BJ (cell line): Measurements from ENCODE around the gene OPCML. TPM values are rescaled to one million over a fixed set of nuclear protein-coding genes. Genes with fewer than 3 reads are reported as not detected.

Source experiments
- CTCF ChIA-PET: fragments of 350-600 bp; formaldehyde crosslinking; extraction: SDS; loops from one replicate; lab custom pipeline; 2021; ENCODE audit warnings: antibody characterized with exemption, inconsistent platforms; lab: Yijun Ruan, JAX
- POLR2A ChIA-PET: fragments of 300-600 bp; sonication (Branson Sonifier 250); formaldehyde crosslinking; extraction: SDS; loops from one replicate; lab custom pipeline; 2021; ENCODE audit warnings: antibody characterized with exemption; lab: Charles Lee
- DNase-seq: peaks from one replicate; pipeline ENCODE4 v3.0.0-alpha.2; 2011; ENCODE audit warnings: low read depth
- H3K27me3 ChIP-seq: 2 replicates; pipeline ENCODE4 v1.6.0; 2011; ENCODE audit warnings: low read length; ENCODE audit not compliant: control insufficient read depth, insufficient read depth
- H3K36me3 ChIP-seq: 2 replicates; pipeline ENCODE4 v1.5.1; 2011; ENCODE audit warnings: low read length; ENCODE audit not compliant: control insufficient read depth, insufficient read depth
- H3K4me3 ChIP-seq: 2 replicates; pipeline ENCODE4 v1.5.1; 2011; ENCODE audit warnings: low read depth, mild to moderate bottlenecking, control low read depth, low read length
- polyA plus RNA-seq: library from polyadenylated mRNA; depleted of rRNA; stranded (reverse); fragments of >200 nt; gene quantifications from 2 replicates; pipeline ENCODE4 v1.2.3, GENCODE V29; 2011
- TF ChIP-seq, protein P1 (sequence below): IDR thresholded peaks from 2 replicates; pipeline ENCODE4 v1.5.1; 2011; ENCODE audit warnings: low read depth, mild to moderate bottlenecking, control low read depth, inconsistent platforms, low read length, moderate library complexity; ENCODE audit not compliant: insufficient read depth

The OPCML gene
- polyA plus RNA-seq, 1 experiment = 2.0 TPM

DNA sequence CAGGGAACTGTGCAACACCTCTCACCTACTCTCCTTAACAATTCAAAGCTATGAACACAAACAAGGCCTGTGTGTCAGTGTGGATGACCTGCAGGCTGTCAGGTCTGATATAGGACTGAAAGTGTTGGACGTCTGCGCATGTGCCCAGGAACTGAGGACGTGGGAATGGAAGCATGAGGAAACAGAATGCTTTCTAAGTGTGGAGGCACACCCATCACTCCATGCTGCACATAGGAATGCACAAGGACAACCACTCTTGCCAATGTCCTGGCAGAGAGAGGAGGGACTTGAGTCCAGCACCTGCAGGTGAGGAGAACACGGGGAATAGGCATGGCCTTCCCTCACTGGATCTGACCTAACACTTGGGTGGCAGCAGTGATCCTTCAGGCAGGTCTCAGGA, 874.3 kb downstream of the OPCML start:
- no peak overlapping the region for H3K4me3 ChIP-seq
- ChIA-PET POLR2A (no interaction called here), CTCF (no interaction called here)
- no peaks in the 10 kb centered on the region for H3K27me3 ChIP-seq
- H3K36me3 ChIP-seq = no peaks in the 10 kb centered on the region
- DNase-seq = no peak
- TF ChIP-seq, protein P1, sequence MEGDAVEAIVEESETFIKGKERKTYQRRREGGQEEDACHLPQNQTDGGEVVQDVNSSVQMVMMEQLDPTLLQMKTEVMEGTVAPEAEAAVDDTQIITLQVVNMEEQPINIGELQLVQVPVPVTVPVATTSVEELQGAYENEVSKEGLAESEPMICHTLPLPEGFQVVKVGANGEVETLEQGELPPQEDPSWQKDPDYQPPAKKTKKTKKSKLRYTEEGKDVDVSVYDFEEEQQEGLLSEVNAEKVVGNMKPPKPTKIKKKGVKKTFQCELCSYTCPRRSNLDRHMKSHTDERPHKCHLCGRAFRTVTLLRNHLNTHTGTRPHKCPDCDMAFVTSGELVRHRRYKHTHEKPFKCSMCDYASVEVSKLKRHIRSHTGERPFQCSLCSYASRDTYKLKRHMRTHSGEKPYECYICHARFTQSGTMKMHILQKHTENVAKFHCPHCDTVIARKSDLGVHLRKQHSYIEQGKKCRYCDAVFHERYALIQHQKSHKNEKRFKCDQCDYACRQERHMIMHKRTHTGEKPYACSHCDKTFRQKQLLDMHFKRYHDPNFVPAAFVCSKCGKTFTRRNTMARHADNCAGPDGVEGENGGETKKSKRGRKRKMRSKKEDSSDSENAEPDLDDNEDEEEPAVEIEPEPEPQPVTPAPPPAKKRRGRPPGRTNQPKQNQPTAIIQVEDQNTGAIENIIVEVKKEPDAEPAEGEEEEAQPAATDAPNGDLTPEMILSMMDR = no peak

DNA sequence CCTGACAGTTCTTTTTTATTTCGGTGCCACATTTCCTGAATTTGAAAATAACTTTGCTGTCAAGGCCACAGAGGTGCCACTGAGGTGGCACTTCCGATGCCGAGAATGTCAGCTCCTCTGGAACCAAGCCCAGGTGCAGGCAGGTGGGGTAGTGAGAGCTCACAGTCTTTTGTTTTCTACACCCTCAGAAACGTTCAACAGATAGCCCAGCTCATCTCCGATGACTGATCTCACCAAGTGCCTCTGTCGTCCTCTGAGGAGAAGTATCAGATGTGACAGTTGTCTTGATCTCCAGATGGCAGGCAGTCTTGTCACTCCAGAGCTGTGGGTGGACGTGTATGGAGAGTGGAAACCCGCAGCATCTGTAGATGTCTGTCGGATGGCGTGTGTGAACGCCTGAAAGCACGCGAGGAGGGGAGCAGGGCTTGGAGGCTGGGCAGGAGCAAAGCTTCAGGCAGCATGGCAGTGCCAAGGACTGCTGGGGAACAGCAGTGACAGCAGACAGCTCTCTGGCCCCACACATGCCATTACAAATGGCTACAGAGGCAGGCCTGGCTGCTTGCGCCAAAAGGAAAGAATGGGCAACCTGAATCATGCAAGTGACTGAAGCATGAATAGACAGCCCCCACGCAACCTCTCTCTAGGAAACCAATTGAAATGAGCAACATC, 877.0 kb downstream of the OPCML start:
- TF ChIP-seq, protein P1 = no peak
- H3K36me3 ChIP-seq = no peaks in the 10 kb centered on the region
- no peaks in the 10 kb centered on the region for H3K27me3 ChIP-seq
- ChIA-PET CTCF (no interaction called here), POLR2A (no interaction called here)
- no peak overlapping the region for H3K4me3 ChIP-seq
- no peak for DNase-seq

DNA sequence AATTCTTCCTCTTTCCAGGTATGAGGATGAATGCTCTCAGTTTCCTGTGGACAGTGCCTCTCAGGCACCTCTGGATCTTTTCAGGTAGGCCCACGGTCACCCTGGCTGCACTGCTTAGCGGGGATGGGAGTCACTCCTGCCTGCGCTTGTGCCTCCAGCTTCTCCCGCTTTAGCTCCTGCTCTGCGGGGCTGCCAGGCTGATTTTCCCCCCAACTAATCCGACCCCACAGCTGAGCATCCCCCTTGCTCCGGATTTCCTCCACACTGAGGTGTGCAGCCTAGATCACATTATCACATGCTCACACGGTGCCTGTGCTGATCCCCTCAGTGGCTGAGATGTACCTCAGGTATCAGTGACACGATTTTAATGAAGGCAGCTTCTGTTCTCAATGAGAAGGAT, 879.1 kb downstream of the OPCML start:
- H3K4me3 ChIP-seq = no peak overlapping the region
- POLR2A ChIA-PET = no interaction called here
- CTCF ChIA-PET = interaction anchor here (1.1 kb wide), 1 partner anchor 11 kb away, joined by 3 read pairs; no protein-coding TSS in a partner anchor
- TF ChIP-seq, protein P1 = no peak
- no peak for DNase-seq
- no peaks in the 10 kb centered on the region for H3K27me3 ChIP-seq
- H3K36me3 ChIP-seq = no peaks in the 10 kb centered on the region

DNA sequence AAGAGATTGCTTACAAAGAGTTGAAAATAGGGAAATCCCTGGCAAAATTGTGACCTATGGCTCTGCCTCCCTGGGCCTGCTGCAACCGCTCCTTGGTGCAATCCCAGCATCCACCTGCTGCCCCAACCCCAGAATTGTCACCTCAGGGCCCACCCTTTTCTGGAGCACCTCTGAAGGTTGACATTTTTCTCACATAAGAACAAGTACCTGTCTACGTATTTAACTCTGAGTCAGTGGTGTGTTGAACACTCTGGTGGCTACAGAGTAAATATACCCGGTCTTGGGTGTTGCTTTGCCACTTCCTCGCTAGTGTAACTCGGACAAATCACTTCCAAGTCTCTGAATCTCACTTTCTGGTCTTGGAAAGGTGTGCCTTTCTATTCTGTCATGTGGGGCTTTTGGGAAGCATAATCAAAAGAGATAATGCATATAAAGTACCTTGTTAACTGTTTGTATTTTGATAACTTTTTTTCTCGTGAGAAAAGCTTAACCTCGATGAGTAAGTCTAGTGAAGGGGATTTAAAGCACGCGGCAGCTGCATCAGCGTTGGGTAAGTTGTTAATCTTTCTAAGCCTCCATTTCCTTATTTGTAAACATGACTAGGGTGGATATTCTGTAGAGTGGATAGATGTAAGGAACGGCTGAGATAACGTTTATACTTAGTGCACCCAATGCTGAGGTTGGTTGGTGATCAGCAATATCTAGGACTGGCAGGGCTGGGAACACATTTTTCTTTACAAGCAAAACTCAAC, 881.2 kb downstream of the OPCML start:
- CTCF ChIA-PET = interaction anchor here (1.4 kb wide), 1 partner anchor 13 kb away, joined by 5 read pairs; no protein-coding TSS in a partner anchor
- TF ChIP-seq, protein P1 = no peak
- Histone ChIP-seq H3K4me3 (no peak overlapping the region), H3K36me3 (no peaks in the 10 kb centered on the region), H3K27me3 (no peaks in the 10 kb centered on the region)
- DNase-seq = no peak
- POLR2A ChIA-PET = no interaction called here

DNA sequence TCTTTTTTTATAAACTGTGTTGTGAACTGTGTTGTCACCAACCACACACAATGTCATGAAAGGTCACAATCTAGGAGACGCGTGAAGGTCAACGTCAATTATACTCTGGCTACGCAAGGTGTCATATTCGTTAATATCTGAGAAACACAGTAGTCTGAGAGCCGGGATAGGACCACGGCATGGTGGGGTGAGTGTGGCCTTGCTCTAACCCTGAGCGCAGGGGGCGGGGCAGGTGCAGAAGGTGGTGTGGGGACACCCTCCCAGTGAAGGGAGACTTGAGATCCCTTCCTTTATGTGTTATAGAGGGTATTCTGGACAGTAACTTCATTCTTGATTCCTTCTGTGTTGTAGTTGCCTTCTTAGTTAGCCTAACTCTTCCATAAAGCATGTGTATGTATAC, 883.0 kb downstream of the OPCML start:
- Histone ChIP-seq H3K36me3 (no peaks in the 10 kb centered on the region), H3K4me3 (no peak overlapping the region), H3K27me3 (no peaks in the 10 kb centered on the region)
- DNase-seq = no peak
- ChIA-PET CTCF (no interaction called here), POLR2A (no interaction called here)
- TF ChIP-seq, protein P1 = no peak
